Esophagus muscularis mucosa (tissue), 4 donors: ENCODE measurements around the gene INTS14. TPM values are rescaled to one million over a fixed set of nuclear protein-coding genes. Genes with fewer than 3 reads are reported as not detected.

Experiments
- DNase-seq: peaks from one replicate; pipeline ENCODE4 v3.0.0-alpha.2; 2017; ENCODE audit errors: extremely low spot score
- H3K27ac ChIP-seq, 4 donors: fragments of 200-600 bp; sonication (generic); replicated peaks in 1 of 4; 1 replicate in 3 of 4; 2 replicates in 1 of 4; pipeline ENCODE4 v1.5.1; 2016 to 2019; ENCODE audit warnings: mild to moderate bottlenecking in 1 of 4
- H3K27me3 ChIP-seq, 4 donors: fragments of 200-600 bp; sonication (generic); one replicate each; pipeline versions ENCODE4 v1.5.1 to v1.6.0; 2016 to 2019
- H3K36me3 ChIP-seq, 4 donors: fragments of 200-600 bp; sonication (generic); one replicate each; pipeline ENCODE4 v1.5.1; 2016 to 2019
- H3K4me1 ChIP-seq, 4 donors: fragments of 200-600 bp; sonication (generic); one replicate each; pipeline ENCODE4 v1.5.1; 2016 to 2019
- H3K4me3 ChIP-seq, 4 donors: fragments of 200-600 bp; sonication (generic); 1 replicate in 2 of 4; 2 replicates in 2 of 4; pipeline ENCODE4 v1.5.1; 2016 to 2019; ENCODE audit warnings: mild to moderate bottlenecking in 4 of 4, moderate library complexity in 1 of 4
- H3K9me3 ChIP-seq, 4 donors: fragments of 200-600 bp; sonication (generic); 1 replicate in 3 of 4; 2 replicates in 1 of 4; pipeline ENCODE4 v1.5.1; 2016 to 2019
- EP300 ChIP-seq: sonication (generic); formaldehyde crosslinking; IDR thresholded peaks from one replicate; pipeline ENCODE4 v1.6.1; 2017; ENCODE audit warnings: antibody characterized with exemption
- POLR2A ChIP-seq: fragments of 450-650 bp; IDR thresholded peaks from one replicate; pipeline ENCODE4 v1.6.1; 2017; ENCODE audit warnings: antibody characterized with exemption, moderate library complexity, mild to moderate bottlenecking, low read depth
- POLR2AphosphoS5 ChIP-seq, 2 donors: sonication (generic); formaldehyde crosslinking; IDR thresholded peaks; one replicate each; pipeline ENCODE4 v1.6.1; 2017; ENCODE audit warnings: antibody characterized with exemption in 2 of 2
- WGBS: methylation state at CpG from one replicate; pipeline ENCODE4 v1.1.5; 2018; 5-methylcytosine and 5-hydroxymethylcytosine counted together
- intact Hi-C: fragments of 100-400 bp; cut with DNase I; formaldehyde crosslinking; loops from one replicate; pipeline ENCODE4 v1.15.1; 2023
- total RNA-seq, 4 donors: library from RNA; depleted of rRNA; stranded (reverse); fragments of >200 nt; gene quantifications; one replicate each; pipeline versions ENCODE4 v1.1.0 to v1.2.1, GENCODE V29; 2016
- TF ChIP-seq, protein P1 (sequence below), 3 experiments: fragments of 200-600 bp in 2 of 3; fragments of 450-650 bp in 1 of 3; sonication (generic) in 2 of 3; IDR thresholded peaks; one replicate each; pipeline ENCODE4 v1.5.1; 2017 to 2019; ENCODE audit warnings: antibody characterized with exemption in 3 of 3, mild to moderate bottlenecking in 2 of 3, moderate library complexity in 1 of 3

Gene INTS14
- total RNA-seq, 4 donors from 2014 or later: 18.9 to 24.2 (median 21.3) TPM

DNA sequence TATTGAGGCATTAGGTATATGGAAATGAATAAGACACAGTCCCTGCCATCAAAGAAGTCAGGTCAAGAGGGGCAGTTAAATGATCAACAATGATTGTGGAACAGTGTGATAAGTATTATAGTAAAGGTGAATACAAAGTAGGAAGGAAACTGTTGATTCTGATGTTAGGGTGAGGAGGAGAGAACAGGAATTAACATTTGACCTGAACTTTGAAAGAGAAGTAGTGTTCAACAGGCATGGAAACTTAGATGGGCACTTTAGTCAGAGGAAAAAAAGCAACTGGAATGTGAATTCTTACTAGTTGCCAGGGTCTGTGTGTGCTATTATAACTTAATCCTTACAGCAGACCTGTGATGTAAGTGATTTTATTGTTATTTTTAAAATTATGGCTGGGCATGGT, 63.1 kb downstream of the INTS14 start:
- Histone ChIP-seq H3K9me3 (no peaks in the 10 kb centered on the region), H3K27ac (no peak overlapping the region), H3K36me3 (no peaks in the 10 kb centered on the region), H3K4me3 (no peak overlapping the region), H3K4me1 (peaks cover 0 to 6% (median 2%) of the 10 kb centered on the region in 4 donors), H3K27me3 (no peaks in the 10 kb centered on the region)
- DNase-seq: no peak
- TF ChIP-seq POLR2A (no peak), EP300 (no peak), POLR2AphosphoS5 (IDR thresholded peaks at IDR 0.05) (no peak)
- TF ChIP-seq, protein P1, sequence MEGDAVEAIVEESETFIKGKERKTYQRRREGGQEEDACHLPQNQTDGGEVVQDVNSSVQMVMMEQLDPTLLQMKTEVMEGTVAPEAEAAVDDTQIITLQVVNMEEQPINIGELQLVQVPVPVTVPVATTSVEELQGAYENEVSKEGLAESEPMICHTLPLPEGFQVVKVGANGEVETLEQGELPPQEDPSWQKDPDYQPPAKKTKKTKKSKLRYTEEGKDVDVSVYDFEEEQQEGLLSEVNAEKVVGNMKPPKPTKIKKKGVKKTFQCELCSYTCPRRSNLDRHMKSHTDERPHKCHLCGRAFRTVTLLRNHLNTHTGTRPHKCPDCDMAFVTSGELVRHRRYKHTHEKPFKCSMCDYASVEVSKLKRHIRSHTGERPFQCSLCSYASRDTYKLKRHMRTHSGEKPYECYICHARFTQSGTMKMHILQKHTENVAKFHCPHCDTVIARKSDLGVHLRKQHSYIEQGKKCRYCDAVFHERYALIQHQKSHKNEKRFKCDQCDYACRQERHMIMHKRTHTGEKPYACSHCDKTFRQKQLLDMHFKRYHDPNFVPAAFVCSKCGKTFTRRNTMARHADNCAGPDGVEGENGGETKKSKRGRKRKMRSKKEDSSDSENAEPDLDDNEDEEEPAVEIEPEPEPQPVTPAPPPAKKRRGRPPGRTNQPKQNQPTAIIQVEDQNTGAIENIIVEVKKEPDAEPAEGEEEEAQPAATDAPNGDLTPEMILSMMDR (IDR thresholded peaks at IDR 0.05): no peak
- intact Hi-C loops: no loop called here

- no peak for TF ChIP-seq POLR2A
- TF ChIP-seq POLR2AphosphoS5 (IDR thresholded peaks at IDR 0.05): no peak
- TF ChIP-seq EP300: no peak
- TF ChIP-seq, protein P1 (IDR thresholded peaks at IDR 0.05): no peak
- no peaks in the 10 kb centered on the region for H3K36me3 ChIP-seq
- H3K4me1 ChIP-seq: peaks cover 0 to 7% (median 0%) of the 10 kb centered on the region in 4 donors
- H3K4me3 ChIP-seq: no peak overlapping the region
- H3K27ac ChIP-seq: no peak overlapping the region
- DNase-seq: no peak
- H3K27me3 ChIP-seq: no peaks in the 10 kb centered on the region
- intact Hi-C loops: no loop called here
- no peaks in the 10 kb centered on the region for H3K9me3 ChIP-seq
- WGBS: 89% methylated on average over 3 of the region's 3 CpGs
These were observed 69.6 kb downstream of the INTS14 start for GRCh38 chr15:65541231-65541820.

GRCh38 chr15:65540314-65540713, 70.6 kb downstream of the INTS14 start:
- Histone ChIP-seq H3K4me1 (peaks cover 0 to 7% (median 0%) of the 10 kb centered on the region in 4 donors), H3K36me3 (no peaks in the 10 kb centered on the region), H3K27ac (no peak overlapping the region), H3K9me3 (no peaks in the 10 kb centered on the region), H3K27me3 (no peaks in the 10 kb centered on the region), H3K4me3 (no peak overlapping the region)
- WGBS: 79% methylated on average over 1 of the region's 1 CpG
- no peak for DNase-seq
- intact Hi-C loops: no loop called here
- TF ChIP-seq POLR2AphosphoS5 (IDR thresholded peaks at IDR 0.05) (no peak), EP300 (no peak), POLR2A (no peak)
- TF ChIP-seq, protein P1 (IDR thresholded peaks at IDR 0.05): no peak

GRCh38 chr15:65535192-65535591, 75.7 kb downstream of the INTS14 start:
- intact Hi-C loops: no loop called here
- no peaks in the 10 kb centered on the region for H3K9me3 ChIP-seq
- no peak for DNase-seq
- TF ChIP-seq POLR2A: no peak
- no peak for TF ChIP-seq EP300
- TF ChIP-seq, protein P1 (IDR thresholded peaks at IDR 0.05): no peak
- TF ChIP-seq POLR2AphosphoS5 (IDR thresholded peaks at IDR 0.05): no peak
- H3K36me3 ChIP-seq: no peaks in the 10 kb centered on the region
- no peak overlapping the region for H3K27ac ChIP-seq
- H3K4me3 ChIP-seq: no peak overlapping the region
- no peaks in the 10 kb centered on the region for H3K27me3 ChIP-seq
- 82% methylated on average over 4 of the region's 4 CpGs for WGBS
- peaks cover 0 to 26% (median 18%) of the 10 kb centered on the region in 4 donors for H3K4me1 ChIP-seq
